GM19025 (cell line): Measurements from ENCODE around the gene GLB1L2.

Source experiments
- ATAC-seq: cut with Tn5 transposase; IDR thresholded peaks from one replicate; pipeline ENCODE4 v1.9.1; 2021; ENCODE audit warnings: mild to moderate bottlenecking, low read depth, moderate library complexity; ENCODE audit not compliant: unreplicated experiment

The GLB1L2 gene

DNA sequence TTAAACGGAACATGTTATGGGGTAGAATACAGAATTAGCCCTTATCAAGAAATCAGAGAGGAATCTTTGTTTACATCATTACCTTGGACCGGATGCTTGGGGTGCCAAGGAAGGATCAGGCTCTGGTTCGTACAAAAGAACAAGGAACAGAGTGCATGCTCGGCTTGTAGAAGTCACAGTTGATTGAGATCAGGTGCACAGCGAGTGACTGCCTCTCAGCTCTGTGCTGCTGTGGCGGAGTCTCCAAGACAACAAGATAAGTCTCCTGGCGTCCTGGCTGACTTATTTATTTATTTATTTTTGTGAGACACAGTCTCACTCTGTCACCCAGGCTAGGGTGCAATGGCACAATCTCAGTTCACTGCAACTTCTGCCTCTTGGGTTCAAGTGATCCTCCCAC is 31.8 kb downstream of the GLB1L2 start:
- ATAC-seq = no peak

- ATAC-seq = no peak
Observed at GRCh38 chr11:134364261-134364660, 32.5 kb downstream of the GLB1L2 start.

GRCh38 chr11:134365011-134365925 is 33.5 kb downstream of the GLB1L2 start:
- ATAC-seq = no peak

GRCh38 chr11:134366254-134366653 is 34.5 kb downstream of the GLB1L2 start:
- no peak for ATAC-seq

GRCh38 chr11:134367781-134368180 is 36.0 kb downstream of the GLB1L2 start:
- no peak for ATAC-seq

GRCh38 chr11:134369656-134370525 is 38.1 kb downstream of the GLB1L2 start:
- ATAC-seq = no peak

GRCh38 chr11:134370526-134371435 is 39.0 kb downstream of the GLB1L2 start:
- ATAC-seq = no peak

DNA sequence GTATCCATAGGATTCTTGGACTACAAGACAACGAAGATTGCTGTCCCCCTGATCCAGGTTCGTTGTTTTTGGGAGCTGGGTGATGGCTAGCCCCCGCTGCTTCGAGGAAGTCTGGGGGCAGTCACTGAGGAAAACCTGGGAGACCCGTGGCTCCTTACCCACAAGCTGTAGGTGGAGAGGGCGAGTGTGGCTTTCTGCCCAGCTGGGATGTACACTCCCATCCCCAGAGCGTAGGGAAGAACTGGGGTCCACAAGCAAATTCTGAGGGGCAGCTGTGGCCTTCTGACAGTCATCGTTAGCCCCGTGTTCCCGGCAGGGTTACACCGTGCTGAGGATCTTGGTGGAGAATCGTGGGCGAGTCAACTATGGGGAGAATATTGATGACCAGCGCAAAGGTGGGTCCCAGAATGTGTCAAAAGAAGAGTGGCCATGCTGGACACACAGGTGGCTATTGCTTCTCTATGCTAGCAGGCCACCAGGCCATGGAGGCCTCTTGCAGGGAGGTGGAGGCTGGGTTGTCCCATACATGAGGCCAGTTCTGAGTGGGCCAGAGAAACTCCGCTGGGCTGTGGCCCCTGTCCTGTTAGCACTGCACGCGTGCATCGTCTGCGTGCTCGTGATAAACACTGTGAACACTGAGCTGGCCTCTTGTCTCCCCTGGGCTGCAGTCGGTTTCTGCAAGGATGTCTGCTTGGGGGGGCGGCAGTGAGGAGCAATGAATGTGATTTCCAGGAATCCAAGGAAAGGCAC is 39.8 kb downstream of the GLB1L2 start:
- no peak for ATAC-seq

GRCh38 chr11:134372536-134372935 is 40.7 kb downstream of the GLB1L2 start:
- no peak for ATAC-seq

DNA sequence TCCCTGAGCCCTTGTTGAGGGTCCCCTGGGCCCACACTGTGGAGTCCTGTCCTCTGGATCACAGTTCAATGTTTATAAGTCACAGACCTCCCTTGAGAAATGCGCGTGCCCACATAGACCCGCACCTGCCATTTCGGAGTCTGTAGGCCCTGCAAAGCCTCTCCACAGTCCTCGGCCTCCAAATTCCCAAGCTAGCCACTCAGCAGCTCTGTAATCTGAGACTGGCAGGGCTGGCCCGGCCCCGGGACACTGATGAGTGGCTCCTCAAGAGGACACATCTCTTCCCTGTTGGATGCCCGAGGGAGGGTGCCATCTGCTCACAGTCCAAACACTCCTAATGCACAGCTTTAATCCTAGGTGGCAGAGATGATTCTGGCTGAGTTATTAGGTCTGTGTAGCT is 41.2 kb downstream of the GLB1L2 start:
- no peak for ATAC-seq

GRCh38 chr11:134373591-134374052 is 41.8 kb downstream of the GLB1L2 start:
- no peak for ATAC-seq

GRCh38 chr11:134374171-134374570 is 42.4 kb downstream of the GLB1L2 start:
- no peak for ATAC-seq

- ATAC-seq = no peak
Observed at GRCh38 chr11:134374891-134375550, 43.2 kb downstream of the GLB1L2 start.

- no peak for ATAC-seq
Observed at GRCh38 chr11:134376150-134376921, 44.5 kb downstream of the GLB1L2 start.

GRCh38 chr11:134377876-134378275 is 46.1 kb downstream of the GLB1L2 start:
- ATAC-seq = no peak

- ATAC-seq = no peak
Observed at GRCh38 chr11:134379241-134379640, 47.5 kb downstream of the GLB1L2 start.

- no peak for ATAC-seq
Observed at GRCh38 chr11:134380229-134380628, 48.4 kb downstream of the GLB1L2 start.

- ATAC-seq = no peak
Observed at GRCh38 chr11:134380785-134381184, 49.0 kb downstream of the GLB1L2 start.
